Measurements from ENCODE around the gene TMEM31.
A peak's percentile ranks its signal among the peaks of the same experiment; 100 is the strongest.

DNA sequence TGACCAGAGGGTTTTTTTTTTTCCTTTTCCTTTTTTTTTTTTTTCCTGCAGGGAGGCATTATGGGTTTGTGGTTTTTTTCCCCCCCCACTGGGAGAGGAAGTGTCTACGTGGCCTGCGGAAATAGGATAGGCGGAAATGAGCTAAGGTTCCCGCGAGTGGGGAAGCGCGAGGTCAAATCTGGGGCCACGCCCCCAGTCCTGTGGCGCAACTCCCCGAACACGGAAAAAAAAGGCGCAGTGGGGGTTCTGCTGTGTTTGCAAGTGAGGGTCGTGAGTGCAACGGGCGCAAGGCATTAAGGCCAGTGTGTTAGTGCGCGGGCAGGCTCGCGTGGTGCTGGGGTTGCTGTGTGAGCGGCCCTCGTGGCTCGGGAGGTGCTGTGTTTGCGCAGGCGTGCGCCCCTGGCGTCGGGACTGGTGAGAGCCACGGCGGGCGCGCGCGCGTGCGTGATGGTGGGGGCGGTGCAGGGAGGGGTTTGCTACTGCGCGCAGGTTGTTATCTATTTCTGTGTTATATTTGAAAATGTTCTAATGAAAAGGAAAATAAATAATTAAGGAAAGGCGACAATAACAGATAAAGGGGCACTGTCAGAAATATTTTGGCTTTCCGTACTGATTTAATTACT lies 23.5 kb upstream of the TMEM31 start:
- peak in 1 of 2 donors; percentile 54 for TF ChIP-seq CTCF (IDR thresholded peaks at IDR 0.05; ENCODE audit: extremely low read depth in 1 of 2, insufficient read depth in 1 of 2, low read depth in 1 of 2, low read length in 2 of 2)
- peak; percentile 42 for TF ChIP-seq POLR2A (IDR thresholded peaks at IDR 0.05; ENCODE audit: low read depth, low read length)
- TF ChIP-seq EZH2 (IDR thresholded peaks at IDR 0.05; ENCODE audit: borderline replicate concordance, low read depth, low read length, severe bottlenecking) = no peak
- no peak for TF ChIP-seq POLR2AphosphoS5 (IDR thresholded peaks at IDR 0.05; ENCODE audit: insufficient read depth, low read depth, low read length)
- TF ChIP-seq, protein P1, sequence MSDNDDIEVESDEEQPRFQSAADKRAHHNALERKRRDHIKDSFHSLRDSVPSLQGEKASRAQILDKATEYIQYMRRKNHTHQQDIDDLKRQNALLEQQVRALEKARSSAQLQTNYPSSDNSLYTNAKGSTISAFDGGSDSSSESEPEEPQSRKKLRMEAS (IDR thresholded peaks at IDR 0.05; ENCODE audit: insufficient read depth, insufficient read length) = peak; percentile 22
- no peak for TF ChIP-seq JUN (IDR thresholded peaks at IDR 0.05; ENCODE audit: borderline replicate concordance, insufficient read depth, insufficient read length, low read depth)
- TF ChIP-seq MYC (IDR thresholded peaks at IDR 0.05; ENCODE audit: low read depth, low read length) = no peak
- no peak for TF ChIP-seq GATA2 (IDR thresholded peaks at IDR 0.05; ENCODE audit: insufficient read depth, insufficient read length, low read depth, low read length)
- no peak for TF ChIP-seq FOS (IDR thresholded peaks at IDR 0.05; ENCODE audit: borderline replicate concordance, insufficient read depth, low read length)
